ENCODE data around the gene ACTR1B.
A peak's percentile ranks its signal among the peaks of the same experiment; 100 is the strongest.

The ACTR1B gene

DNA sequence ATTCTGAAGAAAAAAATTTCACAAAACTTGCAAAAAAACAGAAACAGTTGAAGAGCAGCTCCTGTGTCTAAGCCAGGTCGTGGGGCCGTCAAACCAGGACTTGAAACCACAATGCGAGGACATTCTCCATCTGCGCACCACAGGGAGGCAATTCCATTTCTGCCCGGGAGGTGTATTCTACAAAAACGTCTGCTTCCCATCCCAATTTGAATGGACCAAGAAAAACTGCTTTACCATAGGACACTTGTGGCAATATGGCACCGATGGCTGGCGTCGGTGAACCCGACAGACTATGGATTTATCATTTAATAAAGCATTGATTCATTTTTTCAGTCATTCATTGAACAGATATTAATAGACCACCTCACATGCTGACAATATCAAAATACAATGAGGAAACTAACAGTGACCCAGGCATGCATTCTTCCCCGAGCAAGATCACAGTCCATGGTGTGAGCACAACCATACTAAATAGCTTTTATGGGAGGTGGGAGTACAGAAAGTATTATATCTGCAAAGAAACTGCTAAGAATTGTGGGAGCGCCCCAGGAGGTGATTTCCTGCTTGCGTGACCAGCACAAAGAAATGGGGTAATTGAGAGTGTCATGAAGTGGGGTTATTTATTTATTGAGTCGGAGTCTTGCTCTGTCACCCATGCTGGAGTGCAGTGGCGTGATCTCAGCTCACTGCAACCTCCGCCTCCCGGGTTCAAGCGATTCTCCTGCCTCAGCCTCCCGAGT is 39.1 kb upstream of the ACTR1B start:
- TF ChIP-seq TEAD4 (IDR thresholded peaks at IDR 0.05) = no peak
- TF ChIP-seq EP300 (IDR thresholded peaks at IDR 0.05; ENCODE audit: borderline replicate concordance) = no peak
- no peak for TF ChIP-seq YY1 (IDR thresholded peaks at IDR 0.05; ENCODE audit: low read depth)
- no peak for TF ChIP-seq FOXM1 (IDR thresholded peaks at IDR 0.05; ENCODE audit: borderline replicate concordance, low read depth)
- no peak for TF ChIP-seq CEBPB (IDR thresholded peaks at IDR 0.05)

DNA sequence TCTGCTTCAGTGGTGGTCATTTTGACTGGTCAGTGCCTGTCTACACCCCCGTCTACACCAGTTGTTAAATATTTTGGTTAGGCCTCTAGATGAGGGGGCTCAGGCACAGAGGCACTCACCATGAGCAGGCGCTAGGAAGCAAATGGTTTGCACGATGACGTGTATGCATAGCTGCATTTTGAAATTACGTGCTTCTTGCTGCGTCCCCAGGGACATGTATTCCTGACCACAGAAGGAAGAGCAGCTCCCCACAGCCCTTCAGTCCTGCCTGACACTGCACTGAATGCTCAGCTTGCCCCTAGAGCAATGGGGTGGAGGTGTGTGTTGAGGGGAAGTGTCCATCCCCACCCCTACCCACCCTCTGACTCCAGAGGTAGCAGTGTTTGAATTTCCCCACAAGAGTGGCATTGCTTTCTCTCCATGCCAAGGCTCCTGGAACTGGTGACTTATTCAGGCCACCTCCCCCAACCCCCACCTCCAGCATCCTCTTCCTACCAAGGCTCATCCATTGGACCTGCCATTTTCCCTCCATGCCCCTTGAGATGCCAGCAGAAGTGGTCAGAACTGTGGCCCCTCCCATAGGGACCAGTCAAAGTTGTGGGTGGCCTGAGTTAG is 38.1 kb upstream of the ACTR1B start:
- TF ChIP-seq CREB1 (IDR thresholded peaks at IDR 0.05; ENCODE audit: low read depth) = no peak
- TF ChIP-seq TEAD4 (IDR thresholded peaks at IDR 0.05) = no peak
- TF ChIP-seq TAF1 (IDR thresholded peaks at IDR 0.05; ENCODE audit: low read depth) = no peak
- no peak for TF ChIP-seq YY1 (IDR thresholded peaks at IDR 0.05; ENCODE audit: low read depth)
- TF ChIP-seq CEBPB (IDR thresholded peaks at IDR 0.05) = no peak
- TF ChIP-seq, protein P1, sequence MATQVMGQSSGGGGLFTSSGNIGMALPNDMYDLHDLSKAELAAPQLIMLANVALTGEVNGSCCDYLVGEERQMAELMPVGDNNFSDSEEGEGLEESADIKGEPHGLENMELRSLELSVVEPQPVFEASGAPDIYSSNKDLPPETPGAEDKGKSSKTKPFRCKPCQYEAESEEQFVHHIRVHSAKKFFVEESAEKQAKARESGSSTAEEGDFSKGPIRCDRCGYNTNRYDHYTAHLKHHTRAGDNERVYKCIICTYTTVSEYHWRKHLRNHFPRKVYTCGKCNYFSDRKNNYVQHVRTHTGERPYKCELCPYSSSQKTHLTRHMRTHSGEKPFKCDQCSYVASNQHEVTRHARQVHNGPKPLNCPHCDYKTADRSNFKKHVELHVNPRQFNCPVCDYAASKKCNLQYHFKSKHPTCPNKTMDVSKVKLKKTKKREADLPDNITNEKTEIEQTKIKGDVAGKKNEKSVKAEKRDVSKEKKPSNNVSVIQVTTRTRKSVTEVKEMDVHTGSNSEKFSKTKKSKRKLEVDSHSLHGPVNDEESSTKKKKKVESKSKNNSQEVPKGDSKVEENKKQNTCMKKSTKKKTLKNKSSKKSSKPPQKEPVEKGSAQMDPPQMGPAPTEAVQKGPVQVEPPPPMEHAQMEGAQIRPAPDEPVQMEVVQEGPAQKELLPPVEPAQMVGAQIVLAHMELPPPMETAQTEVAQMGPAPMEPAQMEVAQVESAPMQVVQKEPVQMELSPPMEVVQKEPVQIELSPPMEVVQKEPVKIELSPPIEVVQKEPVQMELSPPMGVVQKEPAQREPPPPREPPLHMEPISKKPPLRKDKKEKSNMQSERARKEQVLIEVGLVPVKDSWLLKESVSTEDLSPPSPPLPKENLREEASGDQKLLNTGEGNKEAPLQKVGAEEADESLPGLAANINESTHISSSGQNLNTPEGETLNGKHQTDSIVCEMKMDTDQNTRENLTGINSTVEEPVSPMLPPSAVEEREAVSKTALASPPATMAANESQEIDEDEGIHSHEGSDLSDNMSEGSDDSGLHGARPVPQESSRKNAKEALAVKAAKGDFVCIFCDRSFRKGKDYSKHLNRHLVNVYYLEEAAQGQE (IDR thresholded peaks at IDR 0.05; ENCODE audit: low read depth) = no peak
- no peak for TF ChIP-seq EGR1 (IDR thresholded peaks at IDR 0.05)
- TF ChIP-seq NFIC (IDR thresholded peaks at IDR 0.05) = no peak
- no peak for TF ChIP-seq EP300 (IDR thresholded peaks at IDR 0.05; ENCODE audit: borderline replicate concordance)
- TF ChIP-seq, protein P2, sequence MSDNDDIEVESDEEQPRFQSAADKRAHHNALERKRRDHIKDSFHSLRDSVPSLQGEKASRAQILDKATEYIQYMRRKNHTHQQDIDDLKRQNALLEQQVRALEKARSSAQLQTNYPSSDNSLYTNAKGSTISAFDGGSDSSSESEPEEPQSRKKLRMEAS (IDR thresholded peaks at IDR 0.05) = no peak
- TF ChIP-seq ZBTB7A (IDR thresholded peaks at IDR 0.05; ENCODE audit: low read depth) = no peak
- TF ChIP-seq FOXM1 (IDR thresholded peaks at IDR 0.05; ENCODE audit: borderline replicate concordance, low read depth) = no peak
- no peak for TF ChIP-seq TCF12 (IDR thresholded peaks at IDR 0.05; ENCODE audit: low read depth)
- TF ChIP-seq, protein P3, sequence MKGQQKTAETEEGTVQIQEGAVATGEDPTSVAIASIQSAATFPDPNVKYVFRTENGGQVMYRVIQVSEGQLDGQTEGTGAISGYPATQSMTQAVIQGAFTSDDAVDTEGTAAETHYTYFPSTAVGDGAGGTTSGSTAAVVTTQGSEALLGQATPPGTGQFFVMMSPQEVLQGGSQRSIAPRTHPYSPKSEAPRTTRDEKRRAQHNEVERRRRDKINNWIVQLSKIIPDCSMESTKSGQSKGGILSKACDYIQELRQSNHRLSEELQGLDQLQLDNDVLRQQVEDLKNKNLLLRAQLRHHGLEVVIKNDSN (IDR thresholded peaks at IDR 0.05) = no peak
- TF ChIP-seq RAD21 (IDR thresholded peaks at IDR 0.05; ENCODE audit: low read depth) = no peak

DNA sequence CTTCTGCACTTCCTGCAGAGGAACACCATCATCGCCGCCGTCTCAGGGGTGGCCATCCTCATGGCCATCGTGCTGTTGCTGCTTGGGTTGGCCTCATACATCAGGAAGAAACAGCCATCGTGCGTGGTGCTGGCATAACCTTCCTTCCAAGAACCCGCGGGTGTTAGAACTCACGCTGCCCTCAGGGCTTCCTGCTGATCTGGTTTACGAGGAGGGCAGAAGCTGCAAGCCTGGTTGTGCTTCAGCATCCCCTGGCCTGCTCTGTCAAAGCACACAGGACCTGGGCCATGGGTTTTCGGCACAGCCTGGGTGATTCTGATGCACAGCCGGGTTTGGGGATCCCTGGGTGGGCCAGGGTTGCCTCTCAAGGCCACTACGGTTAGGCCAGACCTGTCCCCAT is 37.3 kb upstream of the ACTR1B start:
- TF ChIP-seq CREB1 (IDR thresholded peaks at IDR 0.05; ENCODE audit: low read depth) = no peak

DNA sequence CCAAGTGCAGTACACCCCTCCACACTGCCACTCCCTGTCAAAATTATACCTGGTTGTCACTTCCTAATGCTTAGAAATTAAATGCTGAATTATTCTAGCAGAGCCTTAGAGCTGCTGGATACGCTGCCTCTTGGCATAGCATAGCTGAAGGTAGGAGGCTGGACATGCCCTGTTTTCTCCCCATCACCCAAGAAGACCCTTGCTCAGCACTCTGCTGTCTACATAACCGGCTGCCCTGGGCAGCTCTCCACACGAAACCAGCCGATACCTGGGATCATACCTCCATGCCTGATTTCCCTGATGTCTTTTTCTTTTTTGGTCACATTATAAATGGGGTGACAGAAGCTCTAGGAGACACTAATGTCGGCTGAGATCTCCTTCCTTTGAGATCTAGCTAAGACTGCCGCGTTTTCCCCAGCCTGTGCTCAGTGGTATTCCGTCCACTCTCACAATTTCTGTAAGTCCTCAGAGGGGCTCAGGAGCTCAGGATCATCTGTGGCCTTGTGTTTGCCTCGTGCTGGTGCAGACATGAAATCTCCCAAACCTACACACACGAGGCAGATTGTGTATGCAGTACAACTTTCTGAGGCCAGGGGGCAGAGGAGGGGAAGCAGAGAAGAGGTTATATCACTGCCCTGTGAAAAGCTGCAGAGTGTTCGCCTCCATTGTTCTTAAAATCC is 36.1 kb upstream of the ACTR1B start:
- TF ChIP-seq CEBPB (IDR thresholded peaks at IDR 0.05) = no peak
- no peak for TF ChIP-seq ZBTB7A (IDR thresholded peaks at IDR 0.05; ENCODE audit: low read depth)
- TF ChIP-seq, protein P1 (IDR thresholded peaks at IDR 0.05; ENCODE audit: low read depth) = no peak
- no peak for TF ChIP-seq FOXM1 (IDR thresholded peaks at IDR 0.05; ENCODE audit: borderline replicate concordance, low read depth)
- TF ChIP-seq, protein P2 (IDR thresholded peaks at IDR 0.05) = peak; percentile 62
- TF ChIP-seq TCF12 (IDR thresholded peaks at IDR 0.05; ENCODE audit: low read depth) = no peak
- no peak for TF ChIP-seq YY1 (IDR thresholded peaks at IDR 0.05; ENCODE audit: low read depth)
- no peak for TF ChIP-seq TEAD4 (IDR thresholded peaks at IDR 0.05)
- no peak for TF ChIP-seq TAF1 (IDR thresholded peaks at IDR 0.05; ENCODE audit: low read depth)
- TF ChIP-seq CREB1 (IDR thresholded peaks at IDR 0.05; ENCODE audit: low read depth) = no peak
- peak; percentile 55; the same call in 1 of the 2 replicates for TF ChIP-seq RAD21 (IDR thresholded peaks at IDR 0.05; ENCODE audit: low read depth)
- 0 out of 2 replicates have a peak, but pooled peaks have one; percentile 14 for TF ChIP-seq EGR1 (IDR thresholded peaks at IDR 0.05)
- TF ChIP-seq EP300 (IDR thresholded peaks at IDR 0.05; ENCODE audit: borderline replicate concordance) = no peak
- TF ChIP-seq, protein P3 (IDR thresholded peaks at IDR 0.05) = no peak

DNA sequence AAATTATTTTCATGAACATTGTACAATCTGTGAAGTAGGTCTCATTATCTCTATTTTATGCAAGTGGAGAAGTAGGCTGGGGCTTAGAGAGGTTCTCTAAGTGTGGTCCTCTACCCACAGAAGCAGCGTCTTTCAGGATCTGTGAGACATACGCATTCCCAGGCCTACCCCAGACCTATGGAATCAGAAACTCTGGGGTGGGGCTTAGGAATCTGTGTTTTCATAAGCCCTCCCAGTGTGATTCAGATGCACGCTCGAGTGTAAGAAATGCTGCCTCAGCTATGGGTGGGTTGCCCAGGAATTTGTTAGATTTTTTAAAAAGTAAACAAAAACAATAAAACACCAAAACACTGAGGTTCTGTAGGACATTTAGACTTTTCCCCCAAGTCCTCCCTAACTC is 34.7 kb upstream of the ACTR1B start:
- TF ChIP-seq, protein P1 (IDR thresholded peaks at IDR 0.05; ENCODE audit: low read depth) = no peak
- no peak for TF ChIP-seq TCF12 (IDR thresholded peaks at IDR 0.05; ENCODE audit: low read depth)
- TF ChIP-seq ZBTB7A (IDR thresholded peaks at IDR 0.05; ENCODE audit: low read depth) = no peak
- TF ChIP-seq EP300 (IDR thresholded peaks at IDR 0.05; ENCODE audit: borderline replicate concordance) = no peak
- TF ChIP-seq TAF1 (IDR thresholded peaks at IDR 0.05; ENCODE audit: low read depth) = no peak
- TF ChIP-seq EGR1 (IDR thresholded peaks at IDR 0.05) = no peak
- TF ChIP-seq TEAD4 (IDR thresholded peaks at IDR 0.05) = no peak
- no peak for TF ChIP-seq NFIC (IDR thresholded peaks at IDR 0.05)
- TF ChIP-seq CEBPB (IDR thresholded peaks at IDR 0.05) = no peak
- no peak for TF ChIP-seq CREB1 (IDR thresholded peaks at IDR 0.05; ENCODE audit: low read depth)
- TF ChIP-seq YY1 (IDR thresholded peaks at IDR 0.05; ENCODE audit: low read depth) = no peak
- TF ChIP-seq, protein P2 (IDR thresholded peaks at IDR 0.05) = no peak
- TF ChIP-seq RAD21 (IDR thresholded peaks at IDR 0.05; ENCODE audit: low read depth) = no peak
- TF ChIP-seq FOXM1 (IDR thresholded peaks at IDR 0.05; ENCODE audit: borderline replicate concordance, low read depth) = no peak
- TF ChIP-seq, protein P3 (IDR thresholded peaks at IDR 0.05) = no peak

Measured in Ishikawa (cell line).